PC-3 (cell line): ENCODE results near the gene MYO9A. TPM values are rescaled to one million over a fixed set of nuclear protein-coding genes. Genes with fewer than 3 reads are reported as not detected.

Experiments
- ATAC-seq: fragments of 200-7000 bp; cut with Tn5 transposase; 2 replicates; pipeline ENCODE4 v1.9.1; 2020; ENCODE audit warnings: mild to moderate bottlenecking, moderate library complexity
- BruUV-seq: library from RNA; stranded (reverse); fragments of 400-500 nt; replicated peaks from 2 replicates; lab custom pipeline; 2021; lab: Mats Ljungman, UMichigan
- CTCF ChIA-PET: fragments of 300-600 bp; sonication (Branson Sonifier 250); formaldehyde crosslinking; loops from one replicate; lab custom pipeline; 2022; ENCODE audit warnings: antibody characterized with exemption; lab: Charles Lee
- POLR2A ChIA-PET: fragments of 300-600 bp; sonication (Branson Sonifier 250); formaldehyde crosslinking; loops from one replicate; lab custom pipeline; 2022; ENCODE audit warnings: antibody characterized with exemption; ENCODE audit not compliant: unreplicated experiment; lab: Charles Lee
- DNase-seq: peaks from one replicate; pipeline ENCODE4 v3.0.0-alpha.2; 2015
- H2AFZ ChIP-seq: fragments of 300-600 bp; sonication (generic); 2 replicates; pipeline ENCODE4 v1.6.0; 2016; ENCODE audit warnings: antibody characterized with exemption, low read length
- H3F3A ChIP-seq: fragments of 300-600 bp; sonication (generic); one replicate; pipeline ENCODE4 v1.6.0; 2017; ENCODE audit warnings: antibody characterized with exemption, low read length, control low read depth, mild to moderate bottlenecking; ENCODE audit not compliant: unreplicated experiment
- H3K27ac ChIP-seq: fragments of 300-600 bp; sonication (generic); 2 replicates; pipeline ENCODE4 v1.5.1; 2016; ENCODE audit warnings: mild to moderate bottlenecking, low read length
- H3K27me3 ChIP-seq: fragments of 300-600 bp; sonication (generic); 2 replicates; pipeline ENCODE4 v1.6.1; 2016; ENCODE audit warnings: low read length, mixed read lengths
- H3K36me3 ChIP-seq: fragments of 300-600 bp; sonication (generic); 2 replicates; pipeline ENCODE4 v1.6.1; 2016; ENCODE audit warnings: low read depth, mixed run types, low read length, mixed read lengths
- H3K4me1 ChIP-seq: fragments of 300-600 bp; sonication (generic); 2 replicates; pipeline ENCODE4 v1.5.1; 2016; ENCODE audit warnings: low read length; ENCODE audit not compliant: insufficient read depth
- H3K4me2 ChIP-seq: fragments of 300-600 bp; sonication (generic); 2 replicates; pipeline ENCODE4 v1.6.0; 2016; ENCODE audit warnings: low read length
- H3K4me3 ChIP-seq: fragments of 300-600 bp; sonication (generic); 2 replicates; pipeline ENCODE4 v1.5.1; 2016; ENCODE audit warnings: mild to moderate bottlenecking, low read length, mixed read lengths
- H3K79me2 ChIP-seq: fragments of 300-600 bp; sonication (generic); 2 replicates; pipeline ENCODE4 v1.6.1; 2017; ENCODE audit warnings: low read length, mixed read lengths
- H3K9ac ChIP-seq: fragments of 300-600 bp; sonication (generic); 2 replicates; pipeline ENCODE4 v1.6.0; 2016; ENCODE audit warnings: mild to moderate bottlenecking, low read length
- H3K9me2 ChIP-seq: fragments of 300-600 bp; sonication (generic); replicated peaks from 2 replicates; pipeline ENCODE4 v1.6.1; 2016; ENCODE audit warnings: mixed run types, low read length, mixed read lengths
- H3K9me3 ChIP-seq: fragments of 300-600 bp; sonication (generic); 2 replicates; pipeline ENCODE4 v1.6.1; 2016; ENCODE audit warnings: low read length, mixed read lengths
- H4K20me1 ChIP-seq: fragments of 300-600 bp; sonication (generic); 2 replicates; pipeline ENCODE4 v1.6.1; 2016; ENCODE audit warnings: low read length, mixed read lengths
- CTCF ChIP-seq: fragments of 300-600 bp; sonication (generic); conservative IDR thresholded peaks from 2 replicates; pipeline ENCODE4 v1.5.1; 2017; ENCODE audit warnings: antibody characterized with exemption, low read depth, mild to moderate bottlenecking, low read length
- EZH2 ChIP-seq: fragments of 300-600 bp; sonication (generic); IDR thresholded peaks from one replicate; pipeline ENCODE4 v1.6.1; 2017; ENCODE audit warnings: antibody characterized with exemption, mild to moderate bottlenecking, low read length; ENCODE audit not compliant: unreplicated experiment
- EZH2phosphoT487 ChIP-seq: fragments of 300-600 bp; sonication (generic); IDR thresholded peaks from 2 replicates; pipeline ENCODE4 v1.6.1; 2018; ENCODE audit warnings: mild to moderate bottlenecking, antibody characterized with exemption, low read length, borderline replicate concordance
- intact Hi-C: fragments of 100-400 bp; cut with micrococcal nuclease; formaldehyde crosslinking; loops from 2 replicates; pipeline ENCODE4 v1.9.0; 2023
- total RNA-seq: library from RNA; depleted of rRNA; stranded (reverse); fragments of >200 nt; gene quantifications from 2 replicates; pipeline ENCODE4 v1.2.3, GENCODE V29; 2014

The MYO9A gene
- total RNA-seq, 1 experiment from 2014 or later: 18.3 TPM

GRCh38 chr15:71853543-71853942 lies 264.4 kb downstream of the MYO9A start:
- H3K4me3 ChIP-seq: no peak overlapping the region

GRCh38 chr15:71844916-71845315 lies 273.0 kb downstream of the MYO9A start:
- no peaks in the 10 kb centered on the region for H3K4me1 ChIP-seq
- no peak for DNase-seq
- H2AFZ ChIP-seq: no peak overlapping the region
- H3K27ac ChIP-seq: no peak overlapping the region
- TF ChIP-seq EZH2phosphoT487: no peak
- no peak for TF ChIP-seq CTCF
- no peak for TF ChIP-seq EZH2
- no peak for ATAC-seq
- H3K4me2 ChIP-seq: no peak overlapping the region
- POLR2A ChIA-PET: no interaction called here
- H3K9ac ChIP-seq: no peak overlapping the region
- intact Hi-C loops: no loop called here
- no peaks in the 10 kb centered on the region for H3F3A ChIP-seq
- CTCF ChIA-PET: no interaction called here
- H4K20me1 ChIP-seq: no peaks in the 10 kb centered on the region
- BruUV-seq: no TSS peak
- no peak overlapping the region for H3K4me3 ChIP-seq
- H3K9me2 ChIP-seq: no peaks in the 10 kb centered on the region
- H3K9me3 ChIP-seq: no peaks in the 10 kb centered on the region
- H3K27me3 ChIP-seq: no peaks in the 10 kb centered on the region
- no peaks in the 10 kb centered on the region for H3K79me2 ChIP-seq
- H3K36me3 ChIP-seq: no peaks in the 10 kb centered on the region

More at GRCh38 chr15:71853543-71853942, 264.4 kb downstream of the MYO9A start:
- Histone ChIP-seq H3K36me3 (no peaks in the 10 kb centered on the region), H3K79me2 (no peaks in the 10 kb centered on the region), H3K9ac (no peak overlapping the region), H3K9me2 (no peaks in the 10 kb centered on the region), H3F3A (no peaks in the 10 kb centered on the region), H3K27ac (no peak overlapping the region), H3K4me1 (no peaks in the 10 kb centered on the region), H3K27me3 (no peaks in the 10 kb centered on the region), H3K4me2 (no peak overlapping the region), H4K20me1 (no peaks in the 10 kb centered on the region), H2AFZ (no peak overlapping the region), H3K9me3 (no peaks in the 10 kb centered on the region)
- DNase-seq (no peak), ATAC-seq (no peak)
- TF ChIP-seq EZH2: no peak
- TF ChIP-seq CTCF: no peak
- no peak for TF ChIP-seq EZH2phosphoT487
- intact Hi-C loops: no loop called here
- no TSS peak for BruUV-seq
- ChIA-PET POLR2A (no interaction called here), CTCF (no interaction called here)

- H4K20me1 ChIP-seq: no peaks in the 10 kb centered on the region
- no peaks in the 10 kb centered on the region for H3K27me3 ChIP-seq
- no peak overlapping the region for H3K4me2 ChIP-seq
- H3K9ac ChIP-seq: no peak overlapping the region
- H3K4me3 ChIP-seq: no peak overlapping the region
- ATAC-seq (no peak), DNase-seq (no peak)
- intact Hi-C loops: no loop called here
- H3K36me3 ChIP-seq: no peaks in the 10 kb centered on the region
- POLR2A ChIA-PET: no interaction called here
- TF ChIP-seq EZH2 (no peak), CTCF (no peak), EZH2phosphoT487 (no peak)
- CTCF ChIA-PET: no interaction called here
- no peak overlapping the region for H3K27ac ChIP-seq
- no TSS peak for BruUV-seq
- no peaks in the 10 kb centered on the region for H3K9me3 ChIP-seq
- H3K79me2 ChIP-seq: no peaks in the 10 kb centered on the region
- no peaks in the 10 kb centered on the region for H3F3A ChIP-seq
- no peaks in the 10 kb centered on the region for H3K4me1 ChIP-seq
- H2AFZ ChIP-seq: no peak overlapping the region
- no peaks in the 10 kb centered on the region for H3K9me2 ChIP-seq
These were observed 276.4 kb downstream of the MYO9A start for GRCh38 chr15:71841563-71841962.
